DMS 273 treated with DMSO at 0.1 percent for 48 hours (cell line): ENCODE measurements around the gene BET1L.

Experiments
- DNase-seq: peaks from one replicate; lab custom pipeline; 2025; lab: John Stamatoyannopoulos, UW

Gene BET1L

GRCh38 chr11:209275-210121, 2.3 kb upstream of the BET1L start:
- no peak for DNase-seq

- no peak for DNase-seq
Measured at GRCh38 chr11:208917-209260, 1.7 kb upstream of the BET1L start.

- no peak for DNase-seq
Measured at GRCh38 chr11:208181-208916, 1.1 kb upstream of the BET1L start.

- DNase-seq = no peak
Measured at GRCh38 chr11:207863-208180, 623 bp upstream of the BET1L start.

GRCh38 chr11:206526-207207, 532 bp downstream of the BET1L start:
- no peak for DNase-seq

GRCh38 chr11:206002-206384, 1.2 kb downstream of the BET1L start:
- no peak for DNase-seq

- no peak for DNase-seq
Measured at GRCh38 chr11:205221-206001, 1.8 kb downstream of the BET1L start.

GRCh38 chr11:204587-205109, 2.6 kb downstream of the BET1L start:
- no peak for DNase-seq

- DNase-seq = no peak
Measured at GRCh38 chr11:203945-204586, 3.1 kb downstream of the BET1L start.

- no peak for DNase-seq
Measured at GRCh38 chr11:203056-203944, 3.9 kb downstream of the BET1L start.

GRCh38 chr11:202490-202889, 4.7 kb downstream of the BET1L start:
- DNase-seq = no peak

- no peak for DNase-seq
Measured at GRCh38 chr11:201966-202365, 5.2 kb downstream of the BET1L start.

GRCh38 chr11:200224-201003, 6.8 kb downstream of the BET1L start:
- no peak for DNase-seq

- DNase-seq = no peak
Measured at GRCh38 chr11:199782-200181, 7.4 kb downstream of the BET1L start.

- DNase-seq = no peak
Measured at GRCh38 chr11:199004-199581, 8.1 kb downstream of the BET1L start.

- DNase-seq = no peak
Measured at GRCh38 chr11:198236-198806, 8.9 kb downstream of the BET1L start.

- no peak for DNase-seq
Measured at GRCh38 chr11:197741-198235, 9.4 kb downstream of the BET1L start.

GRCh38 chr11:196786-197731, 10.1 kb downstream of the BET1L start:
- DNase-seq = no peak
